Fibroblast of lung (primary cell): ENCODE measurements around the gene ZNF804B. TPM values are rescaled to one million over a fixed set of nuclear protein-coding genes. Genes with fewer than 3 reads are reported as not detected.

ENCODE experiments used
- DNase-seq, 2 donors: peaks; one replicate each; pipeline versions ENCODE4 v3.0.0 to v3.0.0-alpha.2; 2010; ENCODE audit warnings: low read depth in 2 of 2
- H2AFZ ChIP-seq: 2 replicates; pipeline ENCODE4 v1.5.1; 2012; ENCODE audit warnings: low read length, control low read depth, inconsistent platforms
- H3K27ac ChIP-seq: 2 replicates; pipeline ENCODE4 v1.5.1; 2011; ENCODE audit warnings: low read length, control low read depth; ENCODE audit not compliant: insufficient read depth
- H3K27me3 ChIP-seq: 2 replicates; pipeline ENCODE4 v1.5.1; 2011; ENCODE audit warnings: mild to moderate bottlenecking, low read length; ENCODE audit not compliant: control insufficient read depth, insufficient read depth
- H3K36me3 ChIP-seq: 2 replicates; pipeline ENCODE4 v1.5.1; 2011; ENCODE audit warnings: low read length; ENCODE audit not compliant: control insufficient read depth, insufficient read depth
- H3K4me1 ChIP-seq: 2 replicates; pipeline ENCODE4 v1.5.1; 2011; ENCODE audit warnings: low read length; ENCODE audit not compliant: control insufficient read depth, insufficient read depth; ENCODE audit errors: extremely low read depth
- H3K4me2 ChIP-seq: 2 replicates; pipeline ENCODE4 v1.5.1; 2011; ENCODE audit warnings: low read length, control low read depth; ENCODE audit not compliant: insufficient read depth; ENCODE audit errors: extremely low read depth
- H3K4me3 ChIP-seq, 4 experiments: fragments of 200-600 bp in 1 of 4; sonication (generic) in 1 of 4; replicated peaks in 1 of 4; 2 replicates each; pipeline ENCODE4 v1.5.1; 2011 to 2016; ENCODE audit warnings: low read length in 4 of 4, low read depth in 3 of 4, mild to moderate bottlenecking in 3 of 4, control low read depth in 2 of 4, inconsistent platforms in 1 of 4, mixed read lengths in 1 of 4; ENCODE audit not compliant: insufficient read depth in 1 of 4; ENCODE audit errors: control extremely low read depth in 1 of 4
- H3K79me2 ChIP-seq: 2 replicates; pipeline ENCODE4 v1.5.1; 2012; ENCODE audit warnings: mild to moderate bottlenecking, low read length, inconsistent platforms; ENCODE audit not compliant: control insufficient read depth, insufficient read depth
- H3K9ac ChIP-seq: 2 replicates; pipeline ENCODE4 v1.5.1; 2011; ENCODE audit warnings: mild to moderate bottlenecking, low read length, control low read depth; ENCODE audit not compliant: insufficient read depth
- H3K9me3 ChIP-seq: 2 replicates; pipeline ENCODE4 v1.5.1; 2012; ENCODE audit warnings: low read depth, low read length; ENCODE audit not compliant: control insufficient read depth, insufficient read depth
- H4K20me1 ChIP-seq: 2 replicates; pipeline ENCODE4 v1.5.1; 2011; ENCODE audit warnings: low read length; ENCODE audit not compliant: control insufficient read depth, insufficient read depth; ENCODE audit errors: extremely low read depth
- CTCF ChIP-seq, 2 donors: IDR thresholded peaks in 1 of 2; conservative IDR thresholded peaks in 1 of 2; 1 replicate in 1 of 2; 2 replicates in 1 of 2; pipeline ENCODE4 v1.5.1; 2011 to 2012; ENCODE audit warnings: low read length in 2 of 2, control low read depth in 1 of 2, inconsistent platforms in 1 of 2, low read depth in 1 of 2, mild to moderate bottlenecking in 1 of 2
- EZH2 ChIP-seq: IDR thresholded peaks from 2 replicates; pipeline ENCODE4 v1.5.1; 2012; ENCODE audit warnings: low read length, control low read depth, mild to moderate bottlenecking; ENCODE audit errors: missing control alignments
- polyA plus RNA-seq, 2 donors: library from polyadenylated mRNA; depleted of rRNA in 1 of 2; stranded (reverse) in 1 of 2; unstranded in 1 of 2; fragments of >200 nt; gene quantifications; 2 replicates each; pipeline ENCODE4 v1.2.1, GENCODE V29; 2011 to 2012; ENCODE audit warnings: missing spikeins in 1 of 2
- total RNA-seq: library from RNA; depleted of rRNA; stranded (reverse); fragments of >200 nt; gene quantifications from 2 replicates; pipeline ENCODE4 v1.2.1, GENCODE V29; 2014

The ZNF804B gene
- total and polyA plus RNA-seq, 2 donors (not counting 1 experiment from before 2014, with no cell fraction given), result not detected

GRCh38 chr7:88758381-88759229, 895 bp upstream of the ZNF804B start:
- Histone ChIP-seq H3K4me3 (no peak overlapping the region), H3K27ac (no peak overlapping the region), H3K4me1 (no peaks in the 10 kb centered on the region), H3K9ac (no peak overlapping the region), H3K36me3 (no peaks in the 10 kb centered on the region), H3K79me2 (no peaks in the 10 kb centered on the region), H3K27me3 (peaks cover 15% of the 10 kb centered on the region), H4K20me1 (no peaks in the 10 kb centered on the region), H2AFZ (no peak overlapping the region), H3K4me2 (no peak overlapping the region), H3K9me3 (no peaks in the 10 kb centered on the region)
- TF ChIP-seq EZH2 (no peak), CTCF (conservative IDR thresholded peaks at IDR 0.05 in 1 of 2, IDR thresholded peaks at IDR 0.05 in 1 of 2; ENCODE audit: low read depth in 1 of 2, low read length in 2 of 2) (no peak)
- DNase-seq, result peak in 1 of 2 donors; percentile 6

- Histone ChIP-seq H4K20me1 (no peaks in the 10 kb centered on the region), H3K4me2 (no peak overlapping the region), H2AFZ (no peak overlapping the region)
These were observed 626 bp downstream of the ZNF804B start for GRCh38 chr7:88760136-88760515.

GRCh38 chr7:88761779-88762178, 2.3 kb downstream of the ZNF804B start:
- H4K20me1 ChIP-seq, result no peaks in the 10 kb centered on the region
- H3K4me3 ChIP-seq, result no peak overlapping the region
- H3K9me3 ChIP-seq, result no peaks in the 10 kb centered on the region
- no peaks in the 10 kb centered on the region for H3K4me1 ChIP-seq
- DNase-seq, result no peak
- TF ChIP-seq CTCF (conservative IDR thresholded peaks at IDR 0.05 in 1 of 2, IDR thresholded peaks at IDR 0.05 in 1 of 2; ENCODE audit: low read depth in 1 of 2, low read length in 2 of 2), result no peak
- no peak for TF ChIP-seq EZH2
- no peak overlapping the region for H3K9ac ChIP-seq
- H3K27me3 ChIP-seq, result peaks cover 15% of the 10 kb centered on the region
- H2AFZ ChIP-seq, result no peak overlapping the region
- H3K36me3 ChIP-seq, result no peaks in the 10 kb centered on the region
- H3K79me2 ChIP-seq, result no peaks in the 10 kb centered on the region
- H3K4me2 ChIP-seq, result no peak overlapping the region
- H3K27ac ChIP-seq, result no peak overlapping the region

More at GRCh38 chr7:88760136-88760515, 626 bp downstream of the ZNF804B start:
- no peaks in the 10 kb centered on the region for H3K36me3 ChIP-seq
- no peak for DNase-seq
- no peaks in the 10 kb centered on the region for H3K9me3 ChIP-seq
- TF ChIP-seq EZH2, result no peak
- TF ChIP-seq CTCF (conservative IDR thresholded peaks at IDR 0.05 in 1 of 2, IDR thresholded peaks at IDR 0.05 in 1 of 2; ENCODE audit: low read depth in 1 of 2, low read length in 2 of 2), result no peak
- no peak overlapping the region for H3K4me3 ChIP-seq
- H3K9ac ChIP-seq, result no peak overlapping the region
- peaks cover 15% of the 10 kb centered on the region for H3K27me3 ChIP-seq
- H3K27ac ChIP-seq, result no peak overlapping the region
- H3K79me2 ChIP-seq, result no peaks in the 10 kb centered on the region
- H3K4me1 ChIP-seq, result no peaks in the 10 kb centered on the region
